SH-SY5Y (cell line): ENCODE measurements around the gene LRRC4B.

Experiments
- GATA2 ChIP-seq: IDR thresholded peaks from 2 replicates; pipeline ENCODE4 v1.6.1; 2011; ENCODE audit warnings: mild to moderate bottlenecking, low read depth, low read length
- GATA3 ChIP-seq: IDR thresholded peaks from 2 replicates; pipeline ENCODE4 v1.6.1; 2011; ENCODE audit warnings: low read depth, mild to moderate bottlenecking, low read length, moderate library complexity

- TF ChIP-seq GATA3 = no peak
- TF ChIP-seq GATA2 = no peak
These were observed 67.1 kb downstream of the LRRC4B start for GRCh38 chr19:50501186-50501567.
